SK-N-SH treated with all-trans-retinoic acid at 6 μM for 48 hours (cell line): ENCODE measurements around the gene TUBB4B.
A peak's percentile ranks its signal among the peaks of the same experiment; 100 is the strongest.

Source experiments
- ATAC-seq: fragments of 200-7000 bp; cut with Tn5 transposase; 3 replicates; pipeline ENCODE4 v1.9.1; 2020; ENCODE audit warnings: mild to moderate bottlenecking, moderate library complexity
- ARNTL ChIP-seq: fragments of 450-650 bp; formaldehyde crosslinking; IDR thresholded peaks from 2 replicates; pipeline ENCODE4 v1.5.0; 2020; ENCODE audit warnings: low read depth, mild to moderate bottlenecking, moderate library complexity, borderline replicate concordance
- BACH2 ChIP-seq: fragments of 250-450 bp; sonication (Bioruptor Pico); IDR thresholded peaks from 2 replicates; pipeline ENCODE4 v1.9.0; 2021; ENCODE audit warnings: mild to moderate bottlenecking, borderline replicate concordance
- ESRRG ChIP-seq: fragments of 250-450 bp; sonication (Bioruptor Pico); IDR thresholded peaks from 2 replicates; pipeline ENCODE4 v1.6.1; 2021; ENCODE audit warnings: mild to moderate bottlenecking
- GLIS3 ChIP-seq: fragments of 250-450 bp; sonication (Bioruptor Pico); IDR thresholded peaks from 2 replicates; pipeline ENCODE4 v1.5.0; 2020; ENCODE audit warnings: mild to moderate bottlenecking, moderate library complexity
- ISL1 ChIP-seq: fragments of 250-450 bp; sonication (Bioruptor Pico); IDR thresholded peaks from 2 replicates; pipeline ENCODE4 v2.1.2; 2022; ENCODE audit warnings: mild to moderate bottlenecking, moderate library complexity
- OSR1 ChIP-seq: fragments of 250-450 bp; sonication (Bioruptor Pico); IDR thresholded peaks from 2 replicates; pipeline ENCODE4 v1.8.0; 2022; ENCODE audit warnings: moderate library complexity, mild to moderate bottlenecking, inconsistent platforms
- PPARA ChIP-seq: fragments of 250-450 bp; sonication (Bioruptor Pico); IDR thresholded peaks from 2 replicates; pipeline ENCODE4 v1.5.0; 2020; ENCODE audit warnings: mild to moderate bottlenecking, borderline replicate concordance
- RARB ChIP-seq: fragments of 250-450 bp; sonication (Bioruptor Pico); IDR thresholded peaks from 2 replicates; pipeline ENCODE4 v1.8.0; 2021; ENCODE audit warnings: mild to moderate bottlenecking, moderate library complexity
- SNAI2 ChIP-seq: fragments of 250-450 bp; sonication (Bioruptor Pico); IDR thresholded peaks from 2 replicates; pipeline ENCODE4 v1.5.0; 2020; ENCODE audit warnings: mild to moderate bottlenecking, moderate library complexity
- TOX ChIP-seq: fragments of 250-450 bp; sonication (Bioruptor Pico); IDR thresholded peaks from 2 replicates; pipeline ENCODE4 v1.8.0; 2021; ENCODE audit warnings: mild to moderate bottlenecking, moderate library complexity, borderline replicate concordance
- ZC3H10 ChIP-seq: fragments of 250-450 bp; sonication (Bioruptor Pico); IDR thresholded peaks from 2 replicates; pipeline ENCODE4 v1.5.1; 2021; ENCODE audit warnings: mild to moderate bottlenecking, moderate library complexity
- ZFP3 ChIP-seq: fragments of 250-450 bp; sonication (Bioruptor Pico); IDR thresholded peaks from 2 replicates; pipeline ENCODE4 v1.5.0; 2020; ENCODE audit warnings: mild to moderate bottlenecking, moderate library complexity
- ZFP30 ChIP-seq: fragments of 450-650 bp; formaldehyde crosslinking; IDR thresholded peaks from 2 replicates; pipeline ENCODE4 v1.5.0; 2022; ENCODE audit warnings: mild to moderate bottlenecking, moderate library complexity
- ZNF8 ChIP-seq: fragments of 450-650 bp; formaldehyde crosslinking; IDR thresholded peaks from 2 replicates; pipeline ENCODE4 v1.5.0; 2020; ENCODE audit warnings: mild to moderate bottlenecking, moderate library complexity
- TF ChIP-seq, protein P1 (sequence below): fragments of 250-450 bp; sonication (Bioruptor Pico); IDR thresholded peaks from 2 replicates; pipeline ENCODE4 v1.5.0; 2020; ENCODE audit warnings: mild to moderate bottlenecking, moderate library complexity
- TF ChIP-seq, protein P2 (sequence below): fragments of 250-450 bp; sonication (Bioruptor Pico); IDR thresholded peaks from 2 replicates; pipeline ENCODE4 v1.8.0; 2021; ENCODE audit warnings: low read depth, mild to moderate bottlenecking, moderate library complexity, borderline replicate concordance
- TF ChIP-seq, protein P3 (sequence below): fragments of 250-450 bp; sonication (Bioruptor Pico); IDR thresholded peaks from 2 replicates; pipeline ENCODE4 v1.5.1; 2021; ENCODE audit warnings: mild to moderate bottlenecking, moderate library complexity
- TF ChIP-seq, protein P4 (sequence below): fragments of 250-450 bp; sonication (Bioruptor Pico); IDR thresholded peaks from 2 replicates; pipeline ENCODE4 v1.8.0; 2020; ENCODE audit warnings: mild to moderate bottlenecking, moderate library complexity, borderline replicate concordance
- TF ChIP-seq, protein P5 (sequence below): fragments of 250-450 bp; sonication (Bioruptor Pico); IDR thresholded peaks from 2 replicates; pipeline ENCODE4 v1.5.1; 2020; ENCODE audit warnings: low read depth, mild to moderate bottlenecking, moderate library complexity

Gene TUBB4B

DNA sequence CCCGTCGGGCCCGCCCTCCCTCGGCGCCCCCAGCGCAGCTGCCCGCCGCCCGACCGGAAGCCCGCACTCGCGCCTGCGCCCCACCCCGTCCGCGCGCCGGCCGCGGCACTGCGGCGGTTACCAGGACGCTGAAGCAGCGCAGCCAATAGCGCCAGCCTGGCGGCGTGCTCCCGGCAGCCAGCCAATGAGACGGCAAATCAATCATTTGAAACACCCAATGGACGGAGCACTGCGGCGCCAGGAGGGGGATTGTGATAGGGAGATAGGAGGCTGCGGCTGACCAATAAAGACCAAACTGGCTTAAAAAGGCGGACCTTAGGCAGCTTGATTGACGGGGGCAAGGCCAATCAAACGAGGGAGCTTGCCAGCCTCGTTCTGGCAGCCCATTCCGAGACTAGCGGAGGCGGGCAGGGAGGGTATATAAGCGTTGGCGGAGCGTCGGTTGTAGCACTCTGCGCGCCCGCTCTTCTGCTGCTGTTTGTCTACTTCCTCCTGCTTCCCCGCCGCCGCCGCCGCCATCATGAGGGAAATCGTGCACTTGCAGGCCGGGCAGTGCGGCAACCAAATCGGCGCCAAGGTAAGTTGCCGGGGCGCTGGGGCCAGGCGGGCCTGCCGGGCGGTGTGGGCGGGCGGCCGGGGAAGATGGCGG, at the start of gene TUBB4B:
TSS of gene TUBB4B (plus strand) at position 447 of the 649 bp plus-strand sequence. CDS start at position 521, 74 bp downstream.
- TF ChIP-seq OSR1 (CRISPR knock-in tag), result no peak
- 0 out of 2 replicates have a peak, but pooled peaks have one; percentile 86 for TF ChIP-seq GLIS3 (CRISPR knock-in tag)
- no peak for TF ChIP-seq ARNTL (CRISPR knock-in tag)
- TF ChIP-seq, protein P1, sequence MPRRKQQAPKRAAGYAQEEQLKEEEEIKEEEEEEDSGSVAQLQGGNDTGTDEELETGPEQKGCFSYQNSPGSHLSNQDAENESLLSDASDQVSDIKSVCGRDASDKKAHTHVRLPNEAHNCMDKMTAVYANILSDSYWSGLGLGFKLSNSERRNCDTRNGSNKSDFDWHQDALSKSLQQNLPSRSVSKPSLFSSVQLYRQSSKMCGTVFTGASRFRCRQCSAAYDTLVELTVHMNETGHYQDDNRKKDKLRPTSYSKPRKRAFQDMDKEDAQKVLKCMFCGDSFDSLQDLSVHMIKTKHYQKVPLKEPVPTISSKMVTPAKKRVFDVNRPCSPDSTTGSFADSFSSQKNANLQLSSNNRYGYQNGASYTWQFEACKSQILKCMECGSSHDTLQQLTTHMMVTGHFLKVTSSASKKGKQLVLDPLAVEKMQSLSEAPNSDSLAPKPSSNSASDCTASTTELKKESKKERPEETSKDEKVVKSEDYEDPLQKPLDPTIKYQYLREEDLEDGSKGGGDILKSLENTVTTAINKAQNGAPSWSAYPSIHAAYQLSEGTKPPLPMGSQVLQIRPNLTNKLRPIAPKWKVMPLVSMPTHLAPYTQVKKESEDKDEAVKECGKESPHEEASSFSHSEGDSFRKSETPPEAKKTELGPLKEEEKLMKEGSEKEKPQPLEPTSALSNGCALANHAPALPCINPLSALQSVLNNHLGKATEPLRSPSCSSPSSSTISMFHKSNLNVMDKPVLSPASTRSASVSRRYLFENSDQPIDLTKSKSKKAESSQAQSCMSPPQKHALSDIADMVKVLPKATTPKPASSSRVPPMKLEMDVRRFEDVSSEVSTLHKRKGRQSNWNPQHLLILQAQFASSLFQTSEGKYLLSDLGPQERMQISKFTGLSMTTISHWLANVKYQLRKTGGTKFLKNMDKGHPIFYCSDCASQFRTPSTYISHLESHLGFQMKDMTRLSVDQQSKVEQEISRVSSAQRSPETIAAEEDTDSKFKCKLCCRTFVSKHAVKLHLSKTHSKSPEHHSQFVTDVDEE (CRISPR knock-in tag), result 0 out of 2 replicates have a peak, but pooled peaks have one; percentile 28
- peak; percentile 84 for TF ChIP-seq ZC3H10 (CRISPR knock-in tag)
- TF ChIP-seq RARB (CRISPR knock-in tag), result no peak
- ATAC-seq, result peak; percentile 72

DNA sequence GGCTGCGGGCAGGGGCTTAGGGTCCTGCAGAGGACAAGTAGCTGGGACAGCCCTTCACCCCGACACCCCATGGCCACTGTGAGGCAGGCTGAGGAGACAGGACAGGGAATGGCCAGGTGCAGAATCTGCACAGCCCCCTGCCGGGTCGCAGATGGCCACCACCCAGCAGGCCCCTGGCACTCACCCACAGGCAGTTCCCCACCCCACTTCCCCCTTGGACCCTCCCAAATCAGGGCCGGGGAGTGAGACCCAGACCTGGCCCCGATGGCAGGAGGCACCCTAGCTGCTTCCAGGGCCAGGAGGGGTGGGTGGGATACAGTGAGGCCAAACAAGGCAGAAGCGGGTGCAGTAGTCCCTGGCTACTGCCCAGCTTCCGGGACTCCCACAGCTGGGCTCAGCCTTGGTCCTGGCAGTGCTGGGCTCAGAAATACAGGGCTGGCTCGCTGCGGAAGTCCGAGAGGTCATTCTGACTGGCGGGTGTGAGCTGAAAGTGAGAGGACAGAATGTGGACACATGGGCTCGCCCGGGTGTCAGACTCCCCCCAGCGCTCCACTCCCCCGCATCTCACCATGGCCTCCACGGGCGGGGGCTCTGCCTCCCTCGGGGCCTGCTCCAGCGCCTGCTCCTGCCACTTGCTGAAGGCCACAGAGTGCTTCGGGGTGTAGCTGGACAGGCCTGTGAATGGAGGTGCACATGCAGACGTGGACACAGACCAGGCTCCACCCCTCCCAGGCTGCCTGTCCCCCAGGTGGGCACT, 49.2 kb upstream of the TUBB4B start:
- TF ChIP-seq ZNF8 (CRISPR knock-in tag) (no peak), SNAI2 (CRISPR knock-in tag) (no peak), TOX (CRISPR knock-in tag) (no peak), RARB (CRISPR knock-in tag) (no peak), ESRRG (no peak), BACH2 (CRISPR knock-in tag) (no peak), ARNTL (CRISPR knock-in tag) (no peak), OSR1 (CRISPR knock-in tag) (no peak), ZC3H10 (CRISPR knock-in tag) (no peak), ISL1 (CRISPR knock-in tag) (no peak), ZFP30 (CRISPR knock-in tag) (no peak), GLIS3 (CRISPR knock-in tag) (no peak), ZFP3 (CRISPR knock-in tag) (no peak), PPARA (CRISPR knock-in tag) (no peak)
- TF ChIP-seq, protein P1 (CRISPR knock-in tag), result no peak
- TF ChIP-seq, protein P2, sequence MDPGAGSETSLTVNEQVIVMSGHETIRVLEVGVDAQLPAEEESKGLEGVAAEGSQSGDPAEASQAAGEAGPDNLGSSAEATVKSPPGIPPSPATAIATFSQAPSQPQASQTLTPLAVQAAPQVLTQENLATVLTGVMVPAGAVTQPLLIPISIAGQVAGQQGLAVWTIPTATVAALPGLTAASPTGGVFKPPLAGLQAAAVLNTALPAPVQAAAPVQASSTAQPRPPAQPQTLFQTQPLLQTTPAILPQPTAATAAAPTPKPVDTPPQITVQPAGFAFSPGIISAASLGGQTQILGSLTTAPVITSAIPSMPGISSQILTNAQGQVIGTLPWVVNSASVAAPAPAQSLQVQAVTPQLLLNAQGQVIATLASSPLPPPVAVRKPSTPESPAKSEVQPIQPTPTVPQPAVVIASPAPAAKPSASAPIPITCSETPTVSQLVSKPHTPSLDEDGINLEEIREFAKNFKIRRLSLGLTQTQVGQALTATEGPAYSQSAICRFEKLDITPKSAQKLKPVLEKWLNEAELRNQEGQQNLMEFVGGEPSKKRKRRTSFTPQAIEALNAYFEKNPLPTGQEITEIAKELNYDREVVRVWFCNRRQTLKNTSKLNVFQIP (CRISPR knock-in tag), result no peak
- TF ChIP-seq, protein P3, sequence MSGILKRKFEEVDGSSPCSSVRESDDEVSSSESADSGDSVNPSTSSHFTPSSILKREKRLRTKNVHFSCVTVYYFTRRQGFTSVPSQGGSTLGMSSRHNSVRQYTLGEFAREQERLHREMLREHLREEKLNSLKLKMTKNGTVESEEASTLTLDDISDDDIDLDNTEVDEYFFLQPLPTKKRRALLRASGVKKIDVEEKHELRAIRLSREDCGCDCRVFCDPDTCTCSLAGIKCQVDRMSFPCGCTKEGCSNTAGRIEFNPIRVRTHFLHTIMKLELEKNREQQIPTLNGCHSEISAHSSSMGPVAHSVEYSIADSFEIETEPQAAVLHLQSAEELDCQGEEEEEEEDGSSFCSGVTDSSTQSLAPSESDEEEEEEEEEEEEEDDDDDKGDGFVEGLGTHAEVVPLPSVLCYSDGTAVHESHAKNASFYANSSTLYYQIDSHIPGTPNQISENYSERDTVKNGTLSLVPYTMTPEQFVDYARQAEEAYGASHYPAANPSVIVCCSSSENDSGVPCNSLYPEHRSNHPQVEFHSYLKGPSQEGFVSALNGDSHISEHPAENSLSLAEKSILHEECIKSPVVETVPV (CRISPR knock-in tag), result no peak
- TF ChIP-seq, protein P4, sequence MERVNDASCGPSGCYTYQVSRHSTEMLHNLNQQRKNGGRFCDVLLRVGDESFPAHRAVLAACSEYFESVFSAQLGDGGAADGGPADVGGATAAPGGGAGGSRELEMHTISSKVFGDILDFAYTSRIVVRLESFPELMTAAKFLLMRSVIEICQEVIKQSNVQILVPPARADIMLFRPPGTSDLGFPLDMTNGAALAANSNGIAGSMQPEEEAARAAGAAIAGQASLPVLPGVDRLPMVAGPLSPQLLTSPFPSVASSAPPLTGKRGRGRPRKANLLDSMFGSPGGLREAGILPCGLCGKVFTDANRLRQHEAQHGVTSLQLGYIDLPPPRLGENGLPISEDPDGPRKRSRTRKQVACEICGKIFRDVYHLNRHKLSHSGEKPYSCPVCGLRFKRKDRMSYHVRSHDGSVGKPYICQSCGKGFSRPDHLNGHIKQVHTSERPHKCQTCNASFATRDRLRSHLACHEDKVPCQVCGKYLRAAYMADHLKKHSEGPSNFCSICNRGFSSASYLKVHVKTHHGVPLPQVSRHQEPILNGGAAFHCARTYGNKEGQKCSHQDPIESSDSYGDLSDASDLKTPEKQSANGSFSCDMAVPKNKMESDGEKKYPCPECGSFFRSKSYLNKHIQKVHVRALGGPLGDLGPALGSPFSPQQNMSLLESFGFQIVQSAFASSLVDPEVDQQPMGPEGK (CRISPR knock-in tag), result no peak
- TF ChIP-seq, protein P5, sequence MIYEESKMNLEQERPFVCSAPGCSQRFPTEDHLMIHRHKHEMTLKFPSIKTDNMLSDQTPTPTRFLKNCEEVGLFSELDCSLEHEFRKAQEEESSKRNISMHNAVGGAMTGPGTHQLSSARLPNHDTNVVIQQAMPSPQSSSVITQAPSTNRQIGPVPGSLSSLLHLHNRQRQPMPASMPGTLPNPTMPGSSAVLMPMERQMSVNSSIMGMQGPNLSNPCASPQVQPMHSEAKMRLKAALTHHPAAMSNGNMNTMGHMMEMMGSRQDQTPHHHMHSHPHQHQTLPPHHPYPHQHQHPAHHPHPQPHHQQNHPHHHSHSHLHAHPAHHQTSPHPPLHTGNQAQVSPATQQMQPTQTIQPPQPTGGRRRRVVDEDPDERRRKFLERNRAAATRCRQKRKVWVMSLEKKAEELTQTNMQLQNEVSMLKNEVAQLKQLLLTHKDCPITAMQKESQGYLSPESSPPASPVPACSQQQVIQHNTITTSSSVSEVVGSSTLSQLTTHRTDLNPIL (CRISPR knock-in tag), result no peak
- ATAC-seq, result no peak
